ENCODE data around the gene FATE1. TPM values are rescaled to one million over a fixed set of nuclear protein-coding genes. Genes with fewer than 3 reads are reported as not detected.

FATE1 gene
- total RNA-seq, 1 donor from 2014 or later, result not detected

Other genes starting within 250 kb of the FATE1 start
- not detected for gene PASD1, start 152.4 kb upstream of the FATE1 start, total RNA-seq
- 3.4 TPM for gene PRRG3, start 20.6 kb upstream of the FATE1 start, total RNA-seq
- not detected for gene CNGA2, start 18.7 kb downstream of the FATE1 start, total RNA-seq
- gene MAGEA4, start 196.9 kb downstream of the FATE1 start, total RNA-seq, result not detected